WTC11 (cell line): ENCODE results near the gene RWDD1. TPM values are rescaled to one million over a fixed set of nuclear protein-coding genes. Genes with fewer than 3 reads are reported as not detected.

Experiments
- ATAC-seq: fragments of 200-7000 bp; cut with Tn5 transposase; 2 replicates; pipeline ENCODE4 v1.10.0; 2021; ENCODE audit warnings: mild to moderate bottlenecking, moderate library complexity
- CTCF ChIA-PET: fragments of 300-600 bp; sonication (Branson Sonifier 250); formaldehyde crosslinking; loops from one replicate; lab custom pipeline; 2021; ENCODE audit warnings: antibody characterized with exemption; lab: Charles Lee
- POLR2A ChIA-PET: fragments of 350-600 bp; sonication (Branson Sonifier 250); formaldehyde crosslinking; loops from one replicate; lab custom pipeline; 2021; ENCODE audit warnings: antibody characterized with exemption; lab: Charles Lee
- DNase-seq: peaks from one replicate; pipeline ENCODE4 v3.0.0; 2021; ENCODE audit warnings: low spot score
- H3K27ac Mint-ChIP-seq: 2 replicates; pipeline ENCODE4 v1.8.0; 2021; ENCODE audit warnings: mixed read lengths
- H3K27me3 Mint-ChIP-seq: 2 replicates; pipeline ENCODE4 v1.8.0; 2021; ENCODE audit warnings: low read depth, mild to moderate bottlenecking, moderate library complexity, mixed read lengths
- H3K36me3 Mint-ChIP-seq: 2 replicates; pipeline ENCODE4 v1.8.0; 2021; ENCODE audit warnings: mixed read lengths
- H3K4me1 Mint-ChIP-seq: 2 replicates; pipeline ENCODE4 v1.8.0; 2022; ENCODE audit warnings: mixed read lengths
- H3K4me3 Mint-ChIP-seq: 2 replicates; pipeline ENCODE4 v1.8.0; 2021; ENCODE audit warnings: mild to moderate bottlenecking, moderate library complexity, mixed read lengths
- H3K9me3 Mint-ChIP-seq: 2 replicates; pipeline ENCODE4 v1.8.0; 2021; ENCODE audit warnings: mixed read lengths
- AR ChIP-seq: fragments of 250-450 bp; sonication (Bioruptor Pico); IDR thresholded peaks from 2 replicates; pipeline ENCODE4 v1.9.0; 2021; ENCODE audit warnings: mild to moderate bottlenecking
- ATF3 ChIP-seq: sonication (generic); formaldehyde crosslinking; conservative IDR thresholded peaks from 2 replicates; pipeline ENCODE4 v1.8.1; 2022; ENCODE audit warnings: mild to moderate bottlenecking, missing genetic modification reagents
- ATF6 ChIP-seq: sonication (generic); formaldehyde crosslinking; IDR thresholded peaks from 2 replicates; pipeline ENCODE4 v1.8.1; 2023; ENCODE audit warnings: mild to moderate bottlenecking, missing genetic modification reagents
- ELF4 ChIP-seq: sonication (generic); formaldehyde crosslinking; IDR thresholded peaks from 2 replicates; pipeline ENCODE4 v1.8.1; 2022; ENCODE audit warnings: low read depth, mild to moderate bottlenecking, moderate library complexity, missing genetic modification reagents
- GRHL2 ChIP-seq: fragments of 250-450 bp; sonication (Bioruptor Pico); IDR thresholded peaks from 2 replicates; pipeline ENCODE4 v1.8.0; 2022; ENCODE audit warnings: mild to moderate bottlenecking, moderate library complexity; ENCODE audit not compliant: insufficient replicate concordance, severe bottlenecking
- IRF1 ChIP-seq: sonication (generic); formaldehyde crosslinking; IDR thresholded peaks from 2 replicates; pipeline ENCODE4 v1.8.0; 2023; ENCODE audit warnings: missing genetic modification reagents
- JUN ChIP-seq: sonication (generic); formaldehyde crosslinking; IDR thresholded peaks from 2 replicates; pipeline ENCODE4 v1.8.0; 2023; ENCODE audit warnings: mild to moderate bottlenecking, missing genetic modification reagents
- KAT7 ChIP-seq: sonication (generic); formaldehyde crosslinking; IDR thresholded peaks from 2 replicates; pipeline ENCODE4 v1.8.1; 2023; ENCODE audit warnings: missing genetic modification reagents, mild to moderate bottlenecking, borderline replicate concordance
- SMAD3 ChIP-seq: sonication (generic); formaldehyde crosslinking; IDR thresholded peaks from 2 replicates; pipeline ENCODE4 v1.8.0; 2022; ENCODE audit warnings: missing genetic modification reagents, mild to moderate bottlenecking, borderline replicate concordance
- SMAD4 ChIP-seq: sonication (generic); formaldehyde crosslinking; IDR thresholded peaks from 2 replicates; pipeline ENCODE4 v1.8.0; 2022; ENCODE audit warnings: mild to moderate bottlenecking, missing genetic modification reagents
- ZNF232 ChIP-seq: sonication (generic); formaldehyde crosslinking; IDR thresholded peaks from 2 replicates; pipeline ENCODE4 v1.8.0; 2022; ENCODE audit warnings: mild to moderate bottlenecking, missing genetic modification reagents
- ZNF425 ChIP-seq: fragments of 250-450 bp; sonication (Bioruptor Pico); conservative IDR thresholded peaks from 2 replicates; pipeline ENCODE4 v1.9.0; 2021; ENCODE audit warnings: mild to moderate bottlenecking
- ZNF532 ChIP-seq: fragments of 250-450 bp; sonication (Bioruptor Pico); IDR thresholded peaks from 2 replicates; pipeline ENCODE4 v1.9.0; 2021; ENCODE audit warnings: mild to moderate bottlenecking, borderline replicate concordance
- ZNF671 ChIP-seq: fragments of 250-450 bp; sonication (Bioruptor Pico); IDR thresholded peaks from 2 replicates; pipeline ENCODE4 v1.8.0; 2021; ENCODE audit warnings: mild to moderate bottlenecking
- total RNA-seq: library from RNA; stranded (reverse); gene quantifications from 3 replicates; pipeline ENCODE4 v1.2.3, GENCODE V29; 2021
- TF ChIP-seq, protein P1 (sequence below): sonication (generic); formaldehyde crosslinking; IDR thresholded peaks from 2 replicates; pipeline ENCODE4 v1.8.0; 2022; ENCODE audit warnings: mild to moderate bottlenecking, missing genetic modification reagents
- TF ChIP-seq, protein P2 (sequence below): sonication (generic); formaldehyde crosslinking; IDR thresholded peaks from 2 replicates; pipeline ENCODE4 v1.8.1; 2023; ENCODE audit warnings: mild to moderate bottlenecking, missing genetic modification reagents, borderline replicate concordance
- TF ChIP-seq, protein P3 (sequence below): sonication (generic); formaldehyde crosslinking; IDR thresholded peaks from 2 replicates; pipeline ENCODE4 v1.8.0; 2022; ENCODE audit warnings: mild to moderate bottlenecking, missing genetic modification reagents

RWDD1 gene
- total RNA-seq, 1 experiment from 2014 or later: 33.8 TPM

GRCh38 chr6:116625872-116626271 lies 54.6 kb downstream of the RWDD1 start (continued):
- TF ChIP-seq ZNF425 (no peak), ZNF532 (CRISPR knock-in tag) (no peak), ZNF671 (CRISPR knock-in tag) (no peak), JUN (CRISPR knock-in tag) (no peak)

DNA sequence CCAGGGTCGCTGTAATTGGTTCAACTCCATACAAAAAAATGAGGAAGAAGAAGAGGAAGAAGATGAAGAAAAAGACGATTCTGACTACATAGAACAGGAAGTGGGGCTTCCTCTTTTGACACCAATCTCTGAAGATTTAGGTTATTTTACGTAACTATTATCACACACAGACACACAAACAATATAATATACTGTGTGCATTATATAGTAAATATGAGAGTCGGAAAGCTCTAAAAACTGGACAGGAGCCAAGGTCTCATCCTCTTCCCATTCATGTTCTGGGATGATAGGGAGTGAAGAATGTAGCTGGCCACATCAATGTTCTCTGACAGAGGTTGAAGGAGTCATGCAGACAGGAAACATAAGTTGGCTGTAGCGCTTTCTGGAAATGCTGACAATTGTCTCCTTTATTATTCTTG lies 58.3 kb downstream of the RWDD1 start:
- Mint-ChIP-seq H3K27ac (no peak overlapping the region), H3K9me3 (no peaks in the 10 kb centered on the region), H3K27me3 (no peaks in the 10 kb centered on the region; the same call in 1 of the 2 replicates), H3K36me3 (peaks cover 5% of the 10 kb centered on the region), H3K4me1 (no peaks in the 10 kb centered on the region), H3K4me3 (no peak overlapping the region)
- CTCF ChIA-PET: interaction anchor here (1.2 kb wide), 1 partner anchor 13 kb away, joined by 3 read pairs; the partner anchor contains the start of gene RSPH4A
- no peak for DNase-seq
- POLR2A ChIA-PET: no interaction called here
- ATAC-seq: no peak
- TF ChIP-seq AR (CRISPR knock-in tag) (no peak), IRF1 (no peak), ATF3 (no peak), ATF6 (CRISPR knock-in tag) (no peak), SMAD4 (CRISPR knock-in tag) (no peak), GRHL2 (CRISPR knock-in tag) (no peak), KAT7 (CRISPR knock-in tag) (no peak), ELF4 (CRISPR knock-in tag) (no peak), SMAD3 (CRISPR knock-in tag) (no peak), ZNF232 (CRISPR knock-in tag) (no peak)
- TF ChIP-seq, protein P1, sequence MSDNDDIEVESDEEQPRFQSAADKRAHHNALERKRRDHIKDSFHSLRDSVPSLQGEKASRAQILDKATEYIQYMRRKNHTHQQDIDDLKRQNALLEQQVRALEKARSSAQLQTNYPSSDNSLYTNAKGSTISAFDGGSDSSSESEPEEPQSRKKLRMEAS (CRISPR knock-in tag): no peak
- TF ChIP-seq, protein P2, sequence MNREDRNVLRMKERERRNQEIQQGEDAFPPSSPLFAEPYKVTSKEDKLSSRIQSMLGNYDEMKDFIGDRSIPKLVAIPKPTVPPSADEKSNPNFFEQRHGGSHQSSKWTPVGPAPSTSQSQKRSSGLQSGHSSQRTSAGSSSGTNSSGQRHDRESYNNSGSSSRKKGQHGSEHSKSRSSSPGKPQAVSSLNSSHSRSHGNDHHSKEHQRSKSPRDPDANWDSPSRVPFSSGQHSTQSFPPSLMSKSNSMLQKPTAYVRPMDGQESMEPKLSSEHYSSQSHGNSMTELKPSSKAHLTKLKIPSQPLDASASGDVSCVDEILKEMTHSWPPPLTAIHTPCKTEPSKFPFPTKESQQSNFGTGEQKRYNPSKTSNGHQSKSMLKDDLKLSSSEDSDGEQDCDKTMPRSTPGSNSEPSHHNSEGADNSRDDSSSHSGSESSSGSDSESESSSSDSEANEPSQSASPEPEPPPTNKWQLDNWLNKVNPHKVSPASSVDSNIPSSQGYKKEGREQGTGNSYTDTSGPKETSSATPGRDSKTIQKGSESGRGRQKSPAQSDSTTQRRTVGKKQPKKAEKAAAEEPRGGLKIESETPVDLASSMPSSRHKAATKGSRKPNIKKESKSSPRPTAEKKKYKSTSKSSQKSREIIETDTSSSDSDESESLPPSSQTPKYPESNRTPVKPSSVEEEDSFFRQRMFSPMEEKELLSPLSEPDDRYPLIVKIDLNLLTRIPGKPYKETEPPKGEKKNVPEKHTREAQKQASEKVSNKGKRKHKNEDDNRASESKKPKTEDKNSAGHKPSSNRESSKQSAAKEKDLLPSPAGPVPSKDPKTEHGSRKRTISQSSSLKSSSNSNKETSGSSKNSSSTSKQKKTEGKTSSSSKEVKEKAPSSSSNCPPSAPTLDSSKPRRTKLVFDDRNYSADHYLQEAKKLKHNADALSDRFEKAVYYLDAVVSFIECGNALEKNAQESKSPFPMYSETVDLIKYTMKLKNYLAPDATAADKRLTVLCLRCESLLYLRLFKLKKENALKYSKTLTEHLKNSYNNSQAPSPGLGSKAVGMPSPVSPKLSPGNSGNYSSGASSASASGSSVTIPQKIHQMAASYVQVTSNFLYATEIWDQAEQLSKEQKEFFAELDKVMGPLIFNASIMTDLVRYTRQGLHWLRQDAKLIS: no peak
- TF ChIP-seq, protein P3, sequence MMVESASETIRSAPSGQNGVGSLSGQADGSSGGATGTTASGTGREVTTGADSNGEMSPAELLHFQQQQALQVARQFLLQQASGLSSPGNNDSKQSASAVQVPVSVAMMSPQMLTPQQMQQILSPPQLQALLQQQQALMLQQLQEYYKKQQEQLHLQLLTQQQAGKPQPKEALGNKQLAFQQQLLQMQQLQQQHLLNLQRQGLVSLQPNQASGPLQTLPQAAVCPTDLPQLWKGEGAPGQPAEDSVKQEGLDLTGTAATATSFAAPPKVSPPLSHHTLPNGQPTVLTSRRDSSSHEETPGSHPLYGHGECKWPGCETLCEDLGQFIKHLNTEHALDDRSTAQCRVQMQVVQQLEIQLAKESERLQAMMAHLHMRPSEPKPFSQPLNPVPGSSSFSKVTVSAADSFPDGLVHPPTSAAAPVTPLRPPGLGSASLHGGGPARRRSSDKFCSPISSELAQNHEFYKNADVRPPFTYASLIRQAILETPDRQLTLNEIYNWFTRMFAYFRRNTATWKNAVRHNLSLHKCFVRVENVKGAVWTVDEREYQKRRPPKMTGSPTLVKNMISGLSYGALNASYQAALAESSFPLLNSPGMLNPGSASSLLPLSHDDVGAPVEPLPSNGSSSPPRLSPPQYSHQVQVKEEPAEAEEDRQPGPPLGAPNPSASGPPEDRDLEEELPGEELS (CRISPR knock-in tag): no peak
